ENCODE data around the gene NLRC3.

The NLRC3 gene

GRCh38 chr16:3492356-3492755 is 84.8 kb downstream of the NLRC3 start:
- TF ChIP-seq ARNTL (CRISPR knock-in tag; IDR thresholded peaks at IDR 0.05; ENCODE audit: borderline replicate concordance, low read depth) (no peak), OSR1 (CRISPR knock-in tag; IDR thresholded peaks at IDR 0.05) (no peak), ZNF565 (CRISPR knock-in tag; conservative IDR thresholded peaks at IDR 0.05; ENCODE audit: low read depth) (no peak), TSHZ2 (CRISPR knock-in tag; IDR thresholded peaks at IDR 0.05) (no peak), CSRNP3 (CRISPR knock-in tag; IDR thresholded peaks at IDR 0.05) (no peak), ESRRG (CRISPR knock-in tag; IDR thresholded peaks at IDR 0.05) (no peak)
- no peak for ATAC-seq

GRCh38 chr16:3490911-3491629 is 86.1 kb downstream of the NLRC3 start:
- TF ChIP-seq TOX (CRISPR knock-in tag; IDR thresholded peaks at IDR 0.05; ENCODE audit: borderline replicate concordance) (no peak), TSHZ2 (CRISPR knock-in tag; IDR thresholded peaks at IDR 0.05) (no peak), ISL1 (CRISPR knock-in tag; IDR thresholded peaks at IDR 0.05) (no peak), SNAI2 (CRISPR knock-in tag; IDR thresholded peaks at IDR 0.05) (no peak), RARB (CRISPR knock-in tag; IDR thresholded peaks at IDR 0.05) (no peak), OSR1 (CRISPR knock-in tag; IDR thresholded peaks at IDR 0.05) (no peak), ZNF70 (CRISPR knock-in tag; IDR thresholded peaks at IDR 0.05) (no peak), BACH2 (CRISPR knock-in tag; IDR thresholded peaks at IDR 0.05; ENCODE audit: borderline replicate concordance) (no peak), ZFP3 (CRISPR knock-in tag; IDR thresholded peaks at IDR 0.05) (no peak), POU6F1 (CRISPR knock-in tag; IDR thresholded peaks at IDR 0.05; ENCODE audit: borderline replicate concordance, low read depth) (no peak), TCF4 (CRISPR knock-in tag; IDR thresholded peaks at IDR 0.05; ENCODE audit: borderline replicate concordance) (no peak), PATZ1 (CRISPR knock-in tag; IDR thresholded peaks at IDR 0.05; ENCODE audit: borderline replicate concordance) (no peak), PPARA (CRISPR knock-in tag; IDR thresholded peaks at IDR 0.05; ENCODE audit: borderline replicate concordance) (no peak), CSRNP3 (CRISPR knock-in tag; IDR thresholded peaks at IDR 0.05) (no peak)
- ATAC-seq: peak; percentile 4; the same call in 2 of the 3 replicates
